UCSD-AML1 (cell line): Measurements from ENCODE around the gene HOXB8.

Experiments used
- DNase-seq: peaks from one replicate; lab custom pipeline; 2025; ENCODE audit not compliant: unreplicated experiment; lab: John Stamatoyannopoulos, UW

Gene HOXB8

GRCh38 chr17:48615047-48615962, at the start of gene HOXB8:
TSS of gene HOXB8 (minus strand) at chr17:48615292. CDS start at chr17:48614704, 588 bp downstream.
- no peak for DNase-seq

GRCh38 chr17:48663134-48663924, 48.2 kb upstream of the HOXB8 start:
- DNase-seq = no peak

- no peak for DNase-seq
These were observed 40.8 kb upstream of the HOXB8 start for GRCh38 chr17:48655913-48656312.

GRCh38 chr17:48649741-48650140, 34.6 kb upstream of the HOXB8 start:
- DNase-seq = no peak

GRCh38 chr17:48647963-48648245, 32.8 kb upstream of the HOXB8 start:
- no peak for DNase-seq

- no peak for DNase-seq
These were observed 32.2 kb upstream of the HOXB8 start for GRCh38 chr17:48647103-48647962.

GRCh38 chr17:48646183-48647102, 31.4 kb upstream of the HOXB8 start:
- DNase-seq = no peak

- DNase-seq = no peak
These were observed 30.6 kb upstream of the HOXB8 start for GRCh38 chr17:48645639-48646182.

- DNase-seq = no peak
These were observed 29.9 kb upstream of the HOXB8 start for GRCh38 chr17:48644910-48645557.

GRCh38 chr17:48644159-48644558, 29.1 kb upstream of the HOXB8 start:
- no peak for DNase-seq

- no peak for DNase-seq
These were observed 28.6 kb upstream of the HOXB8 start for GRCh38 chr17:48643697-48644012.

GRCh38 chr17:48642843-48643696, 28.0 kb upstream of the HOXB8 start:
- no peak for DNase-seq

GRCh38 chr17:48642059-48642842, 27.2 kb upstream of the HOXB8 start:
- DNase-seq = no peak

- no peak for DNase-seq
These were observed 26.5 kb upstream of the HOXB8 start for GRCh38 chr17:48641541-48642058.

GRCh38 chr17:48640858-48641180, 25.7 kb upstream of the HOXB8 start:
- DNase-seq = no peak

GRCh38 chr17:48639982-48640857, 25.1 kb upstream of the HOXB8 start:
- no peak for DNase-seq

- DNase-seq = no peak
These were observed 24.0 kb upstream of the HOXB8 start for GRCh38 chr17:48639136-48639535.
